Memory B cell (primary cell): ENCODE measurements around the gene MAP2K6.

Experiments
- ATAC-seq: fragments of 150-1000 bp; cut with Tn5 transposase; 2 replicates; pipeline ENCODE4 v1.10.0; 2021; ENCODE audit warnings: low read depth, mild to moderate bottlenecking, moderate library complexity
- DNase-seq, 2 donors: peaks; one replicate each; pipeline ENCODE4 v3.0.0; 2022; ENCODE audit warnings: low spot score in 2 of 2
- H3K27ac Mint-ChIP-seq: one replicate; pipeline ENCODE4 v1.8.0; 2022; ENCODE audit warnings: mild to moderate bottlenecking, moderate library complexity, mixed read lengths
- H3K27me3 Mint-ChIP-seq: one replicate; pipeline ENCODE4 v1.8.0; 2022; ENCODE audit warnings: mixed read lengths
- H3K36me3 Mint-ChIP-seq: one replicate; pipeline ENCODE4 v1.8.0; 2022; ENCODE audit warnings: mild to moderate bottlenecking, mixed read lengths
- H3K4me1 Mint-ChIP-seq: one replicate; pipeline ENCODE4 v1.8.0; 2022; ENCODE audit warnings: mixed read lengths
- H3K4me3 Mint-ChIP-seq: one replicate; pipeline ENCODE4 v1.8.0; 2022; ENCODE audit warnings: mild to moderate bottlenecking, moderate library complexity, mixed read lengths
- H3K9me3 Mint-ChIP-seq: one replicate; pipeline ENCODE4 v1.8.0; 2022; ENCODE audit warnings: mixed read lengths

MAP2K6 gene

GRCh38 chr17:69414408-69415274 lies at the start of gene MAP2K6:
Gene MAP2K6, plus strand, starts transcription at chr17:69414697. Its CDS starts 288 bp downstream, at chr17:69414985.
- Mint-ChIP-seq H3K9me3 (no peaks in the 10 kb centered on the region), H3K4me3 (no peak within 1 kb of the TSS), H3K27ac (no peak within 1 kb of the TSS), H3K27me3 (no peaks in the 10 kb centered on the region), H3K36me3 (no peaks in the 10 kb centered on the region), H3K4me1 (peaks cover 4% of the 10 kb centered on the region)
- ATAC-seq (peak; percentile 96), DNase-seq (peak; percentile 64 to 71)

GRCh38 chr17:69367298-69367697 lies 47.2 kb upstream of the MAP2K6 start:
- Mint-ChIP-seq H3K9me3 (no peaks in the 10 kb centered on the region), H3K27ac (no peak overlapping the region), H3K4me1 (peaks cover 7% of the 10 kb centered on the region), H3K27me3 (peaks cover 12% of the 10 kb centered on the region), H3K36me3 (no peaks in the 10 kb centered on the region), H3K4me3 (no peak overlapping the region)
- ATAC-seq (peak; percentile 39), DNase-seq (no peak)

- Mint-ChIP-seq H3K9me3 (no peaks in the 10 kb centered on the region), H3K36me3 (no peaks in the 10 kb centered on the region), H3K4me3 (no peak overlapping the region), H3K27ac (no peak overlapping the region), H3K4me1 (peaks cover 8% of the 10 kb centered on the region), H3K27me3 (peaks cover 6% of the 10 kb centered on the region)
- ATAC-seq, result no peak
- DNase-seq, result no peak
These were observed 41.4 kb upstream of the MAP2K6 start for GRCh38 chr17:69373069-69373468.

GRCh38 chr17:69375229-69375628 lies 39.3 kb upstream of the MAP2K6 start:
- ATAC-seq, result peak; percentile 50
- no peak overlapping the region for H3K4me3 Mint-ChIP-seq
- H3K9me3 Mint-ChIP-seq, result no peaks in the 10 kb centered on the region
- DNase-seq, result no peak
- H3K27me3 Mint-ChIP-seq, result peaks cover 3% of the 10 kb centered on the region
- peaks cover 8% of the 10 kb centered on the region for H3K4me1 Mint-ChIP-seq
- H3K27ac Mint-ChIP-seq, result no peak overlapping the region
- no peaks in the 10 kb centered on the region for H3K36me3 Mint-ChIP-seq

- Mint-ChIP-seq H3K27me3 (peaks cover 8% of the 10 kb centered on the region), H3K9me3 (no peaks in the 10 kb centered on the region)
- DNase-seq, result no peak
These were observed 25.6 kb upstream of the MAP2K6 start for GRCh38 chr17:69388822-69389442.

GRCh38 chr17:69390795-69391501 lies 23.5 kb upstream of the MAP2K6 start:
- Mint-ChIP-seq H3K4me3 (no peak overlapping the region), H3K4me1 (peaks cover 5% of the 10 kb centered on the region), H3K9me3 (no peaks in the 10 kb centered on the region), H3K27ac (no peak overlapping the region), H3K36me3 (no peaks in the 10 kb centered on the region), H3K27me3 (peaks cover 8% of the 10 kb centered on the region)
- ATAC-seq (no peak), DNase-seq (no peak)

More at GRCh38 chr17:69388822-69389442, 25.6 kb upstream of the MAP2K6 start:
- Mint-ChIP-seq H3K27ac (no peak overlapping the region), H3K4me3 (no peak overlapping the region), H3K4me1 (no peaks in the 10 kb centered on the region), H3K36me3 (no peaks in the 10 kb centered on the region)
- no peak for ATAC-seq

GRCh38 chr17:69401251-69401650 lies 13.2 kb upstream of the MAP2K6 start:
- Mint-ChIP-seq H3K4me3 (no peak overlapping the region), H3K4me1 (no peaks in the 10 kb centered on the region), H3K36me3 (peaks cover 3% of the 10 kb centered on the region), H3K9me3 (peaks cover 6% of the 10 kb centered on the region), H3K27me3 (peaks cover 9% of the 10 kb centered on the region), H3K27ac (no peak overlapping the region)
- ATAC-seq (no peak), DNase-seq (no peak)

GRCh38 chr17:69402052-69402451 lies 12.4 kb upstream of the MAP2K6 start:
- peaks cover 9% of the 10 kb centered on the region for H3K27me3 Mint-ChIP-seq
- no peak overlapping the region for H3K27ac Mint-ChIP-seq
- no peaks in the 10 kb centered on the region for H3K4me1 Mint-ChIP-seq
- H3K9me3 Mint-ChIP-seq, result peaks cover 6% of the 10 kb centered on the region
- H3K36me3 Mint-ChIP-seq, result peaks cover 3% of the 10 kb centered on the region
- no peak overlapping the region for H3K4me3 Mint-ChIP-seq
- DNase-seq, result no peak
- ATAC-seq, result no peak

GRCh38 chr17:69404399-69404798 lies 10.1 kb upstream of the MAP2K6 start:
- Mint-ChIP-seq H3K4me1 (no peaks in the 10 kb centered on the region), H3K27ac (no peak overlapping the region), H3K36me3 (peaks cover 3% of the 10 kb centered on the region), H3K9me3 (peaks cover 6% of the 10 kb centered on the region), H3K4me3 (no peak overlapping the region), H3K27me3 (peaks cover 9% of the 10 kb centered on the region)
- ATAC-seq (no peak), DNase-seq (no peak)

- H3K27ac Mint-ChIP-seq, result no peak overlapping the region
- peaks cover 8% of the 10 kb centered on the region for H3K27me3 Mint-ChIP-seq
- H3K4me1 Mint-ChIP-seq, result no peaks in the 10 kb centered on the region
- peaks cover 5% of the 10 kb centered on the region for H3K9me3 Mint-ChIP-seq
- H3K4me3 Mint-ChIP-seq, result no peak overlapping the region
- DNase-seq, result no peak
- ATAC-seq, result no peak
- peaks cover 3% of the 10 kb centered on the region for H3K36me3 Mint-ChIP-seq
These were observed 9.4 kb upstream of the MAP2K6 start for GRCh38 chr17:69405096-69405495.

- H3K4me1 Mint-ChIP-seq, result no peaks in the 10 kb centered on the region
- no peaks in the 10 kb centered on the region for H3K36me3 Mint-ChIP-seq
- ATAC-seq, result no peak
- no peak overlapping the region for H3K4me3 Mint-ChIP-seq
- no peak for DNase-seq
- no peak overlapping the region for H3K27ac Mint-ChIP-seq
- peaks cover 2% of the 10 kb centered on the region for H3K27me3 Mint-ChIP-seq
- H3K9me3 Mint-ChIP-seq, result no peaks in the 10 kb centered on the region
These were observed 7.6 kb upstream of the MAP2K6 start for GRCh38 chr17:69406941-69407340.

- Mint-ChIP-seq H3K4me1 (no peaks in the 10 kb centered on the region), H3K9me3 (no peaks in the 10 kb centered on the region), H3K4me3 (no peak overlapping the region), H3K27me3 (peaks cover 2% of the 10 kb centered on the region), H3K36me3 (no peaks in the 10 kb centered on the region), H3K27ac (no peak overlapping the region)
- DNase-seq (no peak), ATAC-seq (no peak)
These were observed 6.7 kb upstream of the MAP2K6 start for GRCh38 chr17:69407759-69408158.

- no peak overlapping the region for H3K27ac Mint-ChIP-seq
- no peak overlapping the region for H3K4me3 Mint-ChIP-seq
- ATAC-seq (no peak), DNase-seq (no peak)
- H3K9me3 Mint-ChIP-seq, result no peaks in the 10 kb centered on the region
- no peaks in the 10 kb centered on the region for H3K4me1 Mint-ChIP-seq
- H3K27me3 Mint-ChIP-seq, result no peaks in the 10 kb centered on the region
- H3K36me3 Mint-ChIP-seq, result no peaks in the 10 kb centered on the region
These were observed 3.8 kb upstream of the MAP2K6 start for GRCh38 chr17:69410671-69411070.

- Mint-ChIP-seq H3K27ac (no peak overlapping the region), H3K4me1 (no peaks in the 10 kb centered on the region), H3K27me3 (no peaks in the 10 kb centered on the region), H3K4me3 (no peak overlapping the region), H3K36me3 (no peaks in the 10 kb centered on the region), H3K9me3 (no peaks in the 10 kb centered on the region)
- no peak for ATAC-seq
- no peak for DNase-seq
These were observed 2.7 kb upstream of the MAP2K6 start for GRCh38 chr17:69411766-69412165.
